MCF 10A (cell line): ENCODE measurements around the gene PINK1. TPM values are rescaled to one million over a fixed set of nuclear protein-coding genes. Genes with fewer than 3 reads are reported as not detected.
A peak's percentile ranks its signal among the peaks of the same experiment; 100 is the strongest.

Experiments
- BruUV-seq: library from RNA; stranded (reverse); fragments of 400-500 nt; replicated peaks from 2 replicates; lab custom pipeline; 2021; lab: Mats Ljungman, UMichigan
- CTCF ChIA-PET: fragments of 300-600 bp; sonication (Branson Sonifier 250); formaldehyde crosslinking; extraction: SDS; loops from one replicate; lab custom pipeline; 2021; ENCODE audit warnings: antibody characterized with exemption, inconsistent platforms; lab: Yijun Ruan, JAX
- POLR2A ChIA-PET: fragments of 300-600, 350-650 bp; sonication (Branson Sonifier 250); formaldehyde crosslinking; extraction: SDS; loops from one replicate; lab custom pipeline; 2020; ENCODE audit warnings: antibody characterized with exemption, inconsistent platforms; lab: Yijun Ruan, JAX
- DNase-seq: peaks from one replicate; pipeline ENCODE4 v3.0.0-alpha.2; 2018; ENCODE audit not compliant: unreplicated experiment
- H3K27ac Mint-ChIP-seq: one replicate; pipeline ENCODE4 v1.8.0; 2022; ENCODE audit warnings: mild to moderate bottlenecking, low read depth, mixed read lengths; ENCODE audit not compliant: unreplicated experiment
- H3K27me3 Mint-ChIP-seq: one replicate; pipeline ENCODE4 v1.8.0; 2022; ENCODE audit warnings: mixed read lengths; ENCODE audit not compliant: insufficient read depth, unreplicated experiment
- H3K36me3 Mint-ChIP-seq: one replicate; pipeline ENCODE4 v1.8.0; 2022; ENCODE audit warnings: mild to moderate bottlenecking, moderate library complexity, mixed read lengths; ENCODE audit not compliant: insufficient read depth, unreplicated experiment
- H3K4me1 Mint-ChIP-seq: one replicate; pipeline ENCODE4 v1.8.0; 2022; ENCODE audit warnings: mixed read lengths; ENCODE audit not compliant: insufficient read depth, unreplicated experiment
- H3K4me3 Mint-ChIP-seq: one replicate; pipeline ENCODE4 v1.8.0; 2022; ENCODE audit warnings: mild to moderate bottlenecking, moderate library complexity, mixed read lengths; ENCODE audit not compliant: unreplicated experiment
- H3K9me3 Mint-ChIP-seq: one replicate; pipeline ENCODE4 v1.8.0; 2022; ENCODE audit warnings: mixed read lengths; ENCODE audit not compliant: unreplicated experiment
- intact Hi-C: fragments of 100-400 bp; cut with micrococcal nuclease; formaldehyde crosslinking; loops from 2 replicates; pipeline ENCODE4 v1.14.1; 2022
- total RNA-seq: library from RNA; stranded (reverse); gene quantifications from 2 replicates; pipeline ENCODE4 v1.2.3, GENCODE V29; 2022
- TF ChIP-seq, protein P1 (sequence below): fragments of 200-600 bp; IDR thresholded peaks from one replicate; pipeline ENCODE4 v1.8.0; 2022; ENCODE audit warnings: antibody characterized with exemption, mild to moderate bottlenecking; ENCODE audit not compliant: unreplicated experiment

The PINK1 gene
- total RNA-seq, 1 experiment from 2014 or later: 20.9 TPM

DNA sequence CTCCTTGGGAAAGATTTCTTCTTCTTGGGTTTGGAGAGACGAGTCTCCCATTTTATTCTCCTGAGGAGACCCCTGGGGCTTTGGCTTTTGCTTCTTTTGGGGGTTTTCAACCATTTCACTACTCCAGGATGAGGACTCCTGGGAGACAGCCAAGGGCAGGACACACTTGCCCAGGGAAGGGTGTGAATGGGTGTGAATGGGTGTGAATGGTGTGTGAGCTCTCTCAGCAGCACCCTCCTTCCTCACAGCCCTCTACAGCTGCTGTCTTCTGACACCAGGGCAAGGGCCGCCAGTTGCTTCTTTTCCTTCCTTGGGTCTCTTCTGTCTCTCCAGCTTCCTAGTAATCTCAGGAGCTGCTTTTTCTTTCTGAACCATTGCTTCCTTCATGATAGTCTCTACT is 60.4 kb downstream of the PINK1 start:
- BruUV-seq: no TSS peak
- TF ChIP-seq, protein P1, sequence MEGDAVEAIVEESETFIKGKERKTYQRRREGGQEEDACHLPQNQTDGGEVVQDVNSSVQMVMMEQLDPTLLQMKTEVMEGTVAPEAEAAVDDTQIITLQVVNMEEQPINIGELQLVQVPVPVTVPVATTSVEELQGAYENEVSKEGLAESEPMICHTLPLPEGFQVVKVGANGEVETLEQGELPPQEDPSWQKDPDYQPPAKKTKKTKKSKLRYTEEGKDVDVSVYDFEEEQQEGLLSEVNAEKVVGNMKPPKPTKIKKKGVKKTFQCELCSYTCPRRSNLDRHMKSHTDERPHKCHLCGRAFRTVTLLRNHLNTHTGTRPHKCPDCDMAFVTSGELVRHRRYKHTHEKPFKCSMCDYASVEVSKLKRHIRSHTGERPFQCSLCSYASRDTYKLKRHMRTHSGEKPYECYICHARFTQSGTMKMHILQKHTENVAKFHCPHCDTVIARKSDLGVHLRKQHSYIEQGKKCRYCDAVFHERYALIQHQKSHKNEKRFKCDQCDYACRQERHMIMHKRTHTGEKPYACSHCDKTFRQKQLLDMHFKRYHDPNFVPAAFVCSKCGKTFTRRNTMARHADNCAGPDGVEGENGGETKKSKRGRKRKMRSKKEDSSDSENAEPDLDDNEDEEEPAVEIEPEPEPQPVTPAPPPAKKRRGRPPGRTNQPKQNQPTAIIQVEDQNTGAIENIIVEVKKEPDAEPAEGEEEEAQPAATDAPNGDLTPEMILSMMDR: no peak
- Mint-ChIP-seq H3K36me3 (no peaks in the 10 kb centered on the region), H3K27ac (no peak overlapping the region), H3K4me1 (peaks cover 9% of the 10 kb centered on the region), H3K4me3 (no peak overlapping the region), H3K9me3 (no peaks in the 10 kb centered on the region), H3K27me3 (no peaks in the 10 kb centered on the region)
- no peak for DNase-seq
- ChIA-PET POLR2A (no interaction called here), CTCF (interaction anchor here (8.3 kb wide), 1 partner anchor 501 kb away, joined by 87 read pairs; no protein-coding TSS in a partner anchor)
- intact Hi-C loops: loop anchor here (10.0 kb wide), 2 partner anchors 151 to 671 kb away; no protein-coding TSS in a partner anchor

DNA sequence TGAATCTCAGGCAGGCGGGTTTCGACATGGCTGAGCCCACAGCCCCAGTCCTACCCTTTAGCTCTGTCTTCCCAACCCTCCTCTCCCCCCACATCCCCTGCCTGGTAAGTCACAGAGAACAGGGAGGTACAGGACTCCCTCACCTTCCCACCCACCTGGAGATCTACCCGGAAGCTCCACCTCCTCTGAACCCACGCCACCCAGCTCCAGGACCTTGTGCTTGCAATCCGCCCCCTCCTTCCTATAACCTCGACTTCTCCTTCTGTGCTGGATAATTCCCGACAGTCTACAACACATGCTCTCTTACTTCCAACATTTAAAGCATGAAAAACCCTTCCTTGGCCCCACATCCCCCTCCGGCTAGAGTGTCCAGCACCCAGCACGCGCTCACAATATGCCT is 62.3 kb downstream of the PINK1 start:
- ChIA-PET CTCF (interaction anchor here (0.7 to 8.3 kb wide), 7 partner anchors 13 to 505 kb away, joined by 3 to 87 read pairs (median 5); no protein-coding TSS in a partner anchor), POLR2A (interaction anchor here (1.0 kb wide), 2 partner anchors 37 to 500 kb away, joined by 3 read pairs; partner anchors contain the start of gene SH2D5)
- intact Hi-C loops: loop anchor here (10.0 kb wide), 2 partner anchors 149 to 669 kb away; no protein-coding TSS in a partner anchor
- BruUV-seq: no TSS peak
- DNase-seq: no peak
- Mint-ChIP-seq H3K36me3 (no peaks in the 10 kb centered on the region), H3K4me1 (peaks cover 11% of the 10 kb centered on the region), H3K9me3 (no peaks in the 10 kb centered on the region), H3K27ac (no peak overlapping the region), H3K27me3 (no peaks in the 10 kb centered on the region), H3K4me3 (no peak overlapping the region)
- TF ChIP-seq, protein P1: no peak

DNA sequence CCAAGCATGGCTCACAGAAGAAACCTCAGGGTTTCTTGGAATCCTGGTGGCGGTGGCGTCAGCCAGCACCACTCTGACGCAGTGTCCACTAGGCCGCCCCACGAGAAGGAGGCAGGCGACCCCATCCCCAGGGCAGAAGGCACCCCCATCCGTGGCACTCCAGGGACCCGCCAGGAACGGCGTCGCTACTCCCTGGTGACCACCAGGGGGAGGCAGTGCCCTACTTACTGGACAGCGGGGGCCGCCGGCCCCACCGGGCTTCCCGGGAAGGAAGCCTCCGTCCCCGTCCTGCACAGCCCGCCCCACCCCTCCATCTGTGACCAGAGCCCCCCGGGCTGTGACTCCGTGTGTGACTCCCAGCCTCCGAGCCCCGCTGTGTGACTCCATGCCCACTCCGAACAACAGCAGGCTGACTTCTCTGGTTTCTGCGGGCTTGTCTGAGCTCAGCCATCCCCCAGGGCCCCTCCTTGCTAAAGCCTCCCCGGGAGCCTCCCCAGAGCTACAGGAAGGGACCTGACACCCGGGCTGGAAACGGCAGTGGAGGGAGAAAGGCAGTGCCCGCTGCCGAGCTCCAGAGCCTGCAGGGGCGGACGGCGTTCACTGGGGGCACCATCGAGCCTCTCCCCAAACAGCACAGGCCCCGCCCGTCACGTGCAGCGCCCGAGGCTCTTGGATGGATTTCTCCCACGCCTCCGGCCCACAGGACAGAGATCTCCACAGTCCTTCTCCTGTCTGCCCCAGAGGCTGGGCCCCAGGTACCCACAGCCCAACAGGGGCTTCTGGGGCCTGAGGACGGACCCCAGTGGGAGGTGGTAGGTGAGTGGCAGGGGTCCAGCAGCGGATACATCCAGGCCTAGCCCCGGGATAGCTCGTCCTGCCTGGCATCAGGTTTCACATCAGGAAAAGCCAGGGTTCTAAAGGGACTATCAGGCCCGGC is 63.4 kb downstream of the PINK1 start:
- peak overlapping the region; percentile 82 for H3K4me3 Mint-ChIP-seq
- H3K9me3 Mint-ChIP-seq: no peaks in the 10 kb centered on the region
- no peaks in the 10 kb centered on the region for H3K27me3 Mint-ChIP-seq
- BruUV-seq: no TSS peak
- H3K27ac Mint-ChIP-seq: peak overlapping the region; percentile 76
- intact Hi-C loops: loop anchor here (1.0 to 10.0 kb wide), 4 partner anchors 37 to 668 kb away; no protein-coding TSS in a partner anchor
- TF ChIP-seq, protein P1: peak; percentile 94
- no peaks in the 10 kb centered on the region for H3K36me3 Mint-ChIP-seq
- H3K4me1 Mint-ChIP-seq: peaks cover 11% of the 10 kb centered on the region
- POLR2A ChIA-PET: interaction anchor here (0.6 to 3.2 kb wide), 9 partner anchors 37 to 1743 kb away, joined by 3 to 19 read pairs (median 3); partner anchors contain the start of genes HP1BP3 and SH2D5
- DNase-seq: peak; percentile 86
- CTCF ChIA-PET: interaction anchor here (0.6 to 8.3 kb wide), 46 partner anchors 8 to 1664 kb away, joined by 3 to 87 read pairs (median 4); partner anchors contain the start of gene SH2D5

DNA sequence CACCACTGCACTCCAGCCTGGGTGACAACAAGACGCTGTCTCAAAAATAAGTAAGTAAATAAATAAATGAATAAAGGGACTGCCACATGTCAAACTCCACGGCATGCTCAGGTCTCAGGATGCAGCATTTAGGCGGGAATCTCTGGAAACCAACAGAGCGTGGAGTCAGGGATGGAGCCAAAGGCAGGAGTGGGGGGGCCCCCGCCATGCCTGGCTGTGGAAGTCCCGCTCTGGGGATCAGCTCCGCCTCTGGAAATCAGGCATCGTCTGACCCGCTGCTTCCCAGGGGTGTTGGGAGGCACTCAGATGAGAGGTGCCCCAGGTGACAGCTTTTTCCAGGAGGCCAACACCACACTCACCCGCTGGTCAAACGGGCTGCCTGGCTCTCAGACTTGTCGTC is 64.3 kb downstream of the PINK1 start:
- DNase-seq: no peak
- Mint-ChIP-seq H3K4me1 (peaks cover 11% of the 10 kb centered on the region), H3K9me3 (no peaks in the 10 kb centered on the region), H3K4me3 (no peak overlapping the region), H3K36me3 (no peaks in the 10 kb centered on the region), H3K27ac (no peak overlapping the region), H3K27me3 (no peaks in the 10 kb centered on the region)
- BruUV-seq: no TSS peak
- TF ChIP-seq, protein P1: no peak
- ChIA-PET POLR2A (interaction anchor here (1.3 to 3.2 kb wide), 5 partner anchors 37 to 497 kb away, joined by 3 to 19 read pairs (median 5); partner anchors contain the start of gene HP1BP3), CTCF (interaction anchor here (0.6 to 8.3 kb wide), 18 partner anchors 9 to 497 kb away, joined by 3 to 87 read pairs (median 4); no protein-coding TSS in a partner anchor)
- intact Hi-C loops: loop anchor here (10.0 kb wide), 2 partner anchors 147 to 667 kb away; no protein-coding TSS in a partner anchor
